SK-N-SH (cell line): Measurements from ENCODE around the gene TNFRSF14. TPM values are rescaled to one million over a fixed set of nuclear protein-coding genes. Genes with fewer than 3 reads are reported as not detected.

Experiments used
- CTCF ChIA-PET: fragments of 300-600, 350-600 bp; formaldehyde crosslinking; extraction: SDS; loops from one replicate; lab custom pipeline; 2021; lab: Yijun Ruan, JAX
- POLR2A ChIA-PET: fragments of 350-600 bp; sonication (Branson Sonifier 250); formaldehyde crosslinking; extraction: SDS; loops from one replicate; lab custom pipeline; 2020; ENCODE audit warnings: antibody characterized with exemption, inconsistent platforms; lab: Yijun Ruan, JAX
- DNase-seq: peaks from one replicate; pipeline ENCODE4 v3.0.0; 2012
- H2AFZ ChIP-seq: fragments of 200-600 bp; sonication (generic); 2 replicates; pipeline ENCODE4 v1.8.1; 2016; ENCODE audit warnings: antibody characterized with exemption, mild to moderate bottlenecking, low read depth
- H3F3A ChIP-seq: fragments of 200-600 bp; sonication (generic); replicated peaks from 2 replicates; pipeline ENCODE3; 2016; ENCODE audit warnings: antibody characterized with exemption, mild to moderate bottlenecking; ENCODE audit not compliant: insufficient read depth
- H3K27ac ChIP-seq, 2 experiments: fragments of 200-500 bp in 1 of 2; fragments of 200-600 bp in 1 of 2; sonication (Bioruptor generic) in 1 of 2; sonication (generic), shearing (Covaris generic) in 1 of 2; 2 replicates each; pipeline versions ENCODE4 v1.5.1 to v1.6.1; 2014 to 2016; ENCODE audit warnings: low read depth in 2 of 2, inconsistent platforms in 1 of 2, low read length in 1 of 2, mild to moderate bottlenecking in 1 of 2, mixed read lengths in 1 of 2
- H3K27me3 ChIP-seq: fragments of 200-600 bp; sonication (generic), shearing (Covaris generic); 2 replicates; pipeline ENCODE4 v1.6.1; 2016; ENCODE audit warnings: mixed run types; ENCODE audit not compliant: insufficient read depth
- H3K36me3 ChIP-seq, 2 experiments: fragments of 200-500 bp in 1 of 2; fragments of 200-600 bp in 1 of 2; sonication (Bioruptor generic) in 1 of 2; sonication (generic) in 1 of 2; replicated peaks in 1 of 2; 2 replicates each; pipeline versions ENCODE3 to v1.5.1; 2014 to 2016; ENCODE audit warnings: low read length in 1 of 2, mild to moderate bottlenecking in 1 of 2; ENCODE audit not compliant: insufficient read depth in 2 of 2, control insufficient read depth in 1 of 2
- H3K4me1 ChIP-seq, 2 experiments: fragments of 200-500 bp in 1 of 2; fragments of 200-600 bp in 1 of 2; sonication (Bioruptor generic) in 1 of 2; sonication (generic), shearing (Covaris generic) in 1 of 2; 2 replicates each; pipeline versions ENCODE4 v1.5.1 to v1.6.1; 2014 to 2016; ENCODE audit warnings: low read depth in 1 of 2, low read length in 1 of 2, mixed run types in 1 of 2; ENCODE audit not compliant: insufficient read depth in 2 of 2, control insufficient read depth in 1 of 2
- H3K4me2 ChIP-seq: fragments of 200-600 bp; sonication (generic), shearing (Covaris generic); 2 replicates; pipeline ENCODE4 v1.6.1; 2017; ENCODE audit warnings: mixed run types
- H3K4me3 ChIP-seq, 2 experiments: fragments of 200-500 bp in 1 of 2; fragments of 200-600 bp in 1 of 2; sonication (Bioruptor generic) in 1 of 2; sonication (generic), shearing (Covaris generic) in 1 of 2; 2 replicates each; pipeline versions ENCODE4 v1.5.1 to v1.8.1; 2014 to 2016; ENCODE audit warnings: low read depth in 2 of 2, inconsistent platforms in 1 of 2, low read length in 1 of 2, mild to moderate bottlenecking in 1 of 2, mixed read lengths in 1 of 2, moderate library complexity in 1 of 2
- H3K79me2 ChIP-seq: fragments of 200-600 bp; sonication (generic); 2 replicates; pipeline ENCODE4 v1.8.1; 2017; ENCODE audit warnings: mild to moderate bottlenecking; ENCODE audit not compliant: insufficient read depth
- H3K9ac ChIP-seq: fragments of 200-600 bp; sonication (generic); 2 replicates; pipeline ENCODE4 v1.6.1; 2017; ENCODE audit warnings: mixed run types
- H3K9me2 ChIP-seq: fragments of 200-600 bp; sonication (generic); 2 replicates; pipeline ENCODE4 v1.6.1; 2017; ENCODE audit warnings: mixed run types
- H3K9me3 ChIP-seq: fragments of 200-600 bp; sonication (generic); 2 replicates; pipeline ENCODE4 v1.6.1; 2017; ENCODE audit warnings: mixed run types, mild to moderate bottlenecking, moderate library complexity
- H4K20me1 ChIP-seq: fragments of 200-600 bp; sonication (generic); 2 replicates; pipeline ENCODE4 v1.6.1; 2017; ENCODE audit warnings: mild to moderate bottlenecking, mixed run types; ENCODE audit not compliant: insufficient read depth
- CTCF ChIP-seq: fragments of 200-600 bp; sonication (generic); IDR thresholded peaks from 2 replicates; pipeline ENCODE4 v1.6.1; 2017; ENCODE audit warnings: antibody characterized with exemption, mild to moderate bottlenecking, moderate library complexity
- ELF1 ChIP-seq: IDR thresholded peaks from 2 replicates; pipeline ENCODE4 v1.4.0; 2012
- FOSL2 ChIP-seq: IDR thresholded peaks from 2 replicates; pipeline ENCODE4 v1.4.0; 2012; ENCODE audit warnings: low read depth, mild to moderate bottlenecking, moderate library complexity, borderline replicate concordance
- FOXJ3 ChIP-seq: sonication (generic); formaldehyde crosslinking; IDR thresholded peaks from 2 replicates; pipeline ENCODE4 v1.5.1; 2020; ENCODE audit warnings: mild to moderate bottlenecking, missing genetic modification reagents
- MAX ChIP-seq: IDR thresholded peaks from 2 replicates; pipeline ENCODE4 v1.4.0; 2012; ENCODE audit warnings: low read depth
- MEF2A ChIP-seq: IDR thresholded peaks from 2 replicates; pipeline ENCODE4 v1.4.0; 2012; ENCODE audit warnings: low read depth, borderline replicate concordance
- MXI1 ChIP-seq: IDR thresholded peaks from 2 replicates; pipeline ENCODE4 v1.6.1; 2012; ENCODE audit warnings: mild to moderate bottlenecking, low read depth, low read length, improper control_type of control experiment
- NFIC ChIP-seq: IDR thresholded peaks from 2 replicates; pipeline ENCODE4 v1.4.0; 2012; ENCODE audit warnings: borderline replicate concordance
- NRF1 ChIP-seq: IDR thresholded peaks from 2 replicates; pipeline ENCODE4 v1.6.1; 2012; ENCODE audit warnings: low read depth, mild to moderate bottlenecking, low read length
- POLR2AphosphoS5 ChIP-seq: IDR thresholded peaks from 2 replicates; pipeline ENCODE4 v1.6.1; 2012; ENCODE audit warnings: low read depth, low read length
- REST ChIP-seq: IDR thresholded peaks from 2 replicates; pipeline ENCODE4 v1.6.1; 2012; ENCODE audit warnings: mild to moderate bottlenecking, low read depth, low read length, moderate library complexity
- RXRA ChIP-seq: IDR thresholded peaks from 2 replicates; pipeline ENCODE4 v1.4.0; 2012; ENCODE audit warnings: low read depth, mild to moderate bottlenecking, borderline replicate concordance
- SMC3 ChIP-seq: IDR thresholded peaks from 2 replicates; pipeline ENCODE4 v1.6.1; 2012; ENCODE audit warnings: low read depth, low read length, improper control_type of control experiment
- TAF1 ChIP-seq: IDR thresholded peaks from 2 replicates; pipeline ENCODE4 v1.6.1; 2012; ENCODE audit warnings: low read depth, mild to moderate bottlenecking, low read length, moderate library complexity, borderline replicate concordance
- TCF12 ChIP-seq: IDR thresholded peaks from 2 replicates; pipeline ENCODE4 v1.4.0; 2012
- USF2 ChIP-seq: fragments of 150-350 bp; IDR thresholded peaks from 2 replicates; pipeline ENCODE4 v1.6.1; 2017; ENCODE audit warnings: antibody characterized with exemption, low read length, low read depth, borderline replicate concordance
- YY1 ChIP-seq: IDR thresholded peaks from 2 replicates; pipeline ENCODE4 v1.4.0; 2012; ENCODE audit warnings: low read depth, mild to moderate bottlenecking
- WGBS: methylation state at CpG from one replicate; pipeline ENCODE4 v1.1.6; 2017; ENCODE audit warnings: low lambda C conversion rate; 5-methylcytosine and 5-hydroxymethylcytosine counted together
- polyA plus RNA-seq, 3 experiments: library from polyadenylated mRNA; depleted of rRNA; stranded (reverse); fragments of >200 nt; gene quantifications; 2 replicates each; pipeline ENCODE4 v1.2.3, GENCODE V29; 2012
- TF ChIP-seq, protein P1 (sequence below): IDR thresholded peaks from 2 replicates; pipeline ENCODE4; 2012
- TF ChIP-seq, protein P2 (sequence below): fragments of 150-350 bp; IDR thresholded peaks from 2 replicates; pipeline ENCODE4 v1.6.1; 2016; ENCODE audit warnings: mild to moderate bottlenecking, low read depth, low read length

The TNFRSF14 gene
- polyA plus RNA-seq, 1 of the 3 experiments (the other 2 are of a cell fraction) = 0.28 TPM

- ChIA-PET POLR2A (interaction anchor here (0.6 to 1.7 kb wide), 6 partner anchors 24 to 195 kb away, joined by 3 to 5 read pairs (median 4); partner anchors contain the start of gene RER1), CTCF (interaction anchor here (0.9 to 3.0 kb wide), 7 partner anchors 38 to 392 kb away, joined by 3 to 13 read pairs (median 3); partner anchors contain the start of gene FAAP20)
- Histone ChIP-seq H3K9ac (peak within 1 kb of the TSS; percentile 77), H3K4me3 (peak within 1 kb of the TSS; percentile 70 to 86), H3K36me3 (peaks cover 0 to 5% of the 10 kb centered on the region in 2 experiments), H3K27me3 (no peaks in the 10 kb centered on the region), H3F3A (peaks cover 6% of the 10 kb centered on the region), H3K4me1 (peaks cover 0 to 29% of the 10 kb centered on the region in 2 experiments; a peak in 1 of 4 replicates), H3K79me2 (peaks cover 6% of the 10 kb centered on the region; the same call in 1 of the 2 replicates), H3K4me2 (peak within 1 kb of the TSS; percentile 96), H3K27ac (peak within 1 kb of the TSS; percentile 45 to 91), H3K9me2 (no peaks in the 10 kb centered on the region), H4K20me1 (no peaks in the 10 kb centered on the region), H2AFZ (peak within 1 kb of the TSS; percentile 63), H3K9me3 (no peaks in the 10 kb centered on the region)
- TF ChIP-seq, protein P1, sequence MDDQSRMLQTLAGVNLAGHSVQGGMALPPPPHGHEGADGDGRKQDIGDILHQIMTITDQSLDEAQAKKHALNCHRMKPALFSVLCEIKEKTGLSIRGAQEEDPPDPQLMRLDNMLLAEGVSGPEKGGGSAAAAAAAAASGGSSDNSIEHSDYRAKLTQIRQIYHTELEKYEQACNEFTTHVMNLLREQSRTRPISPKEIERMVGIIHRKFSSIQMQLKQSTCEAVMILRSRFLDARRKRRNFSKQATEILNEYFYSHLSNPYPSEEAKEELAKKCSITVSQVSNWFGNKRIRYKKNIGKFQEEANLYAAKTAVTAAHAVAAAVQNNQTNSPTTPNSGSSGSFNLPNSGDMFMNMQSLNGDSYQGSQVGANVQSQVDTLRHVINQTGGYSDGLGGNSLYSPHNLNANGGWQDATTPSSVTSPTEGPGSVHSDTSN = no peak
- TF ChIP-seq ELF1 = no peak
- no peak for TF ChIP-seq NFIC
- peak; percentile 73; the same call in 1 of the 2 replicates for TF ChIP-seq MXI1
- no peak for TF ChIP-seq TCF12
- TF ChIP-seq RXRA = no peak
- TF ChIP-seq FOSL2 = no peak
- TF ChIP-seq FOXJ3 (CRISPR knock-in tag) = peak; percentile 35; the same call in 1 of the 2 replicates
- TF ChIP-seq REST = peak; percentile 75; the same call in 1 of the 2 replicates
- TF ChIP-seq MEF2A = no peak
- no peak for TF ChIP-seq CTCF
- TF ChIP-seq USF2 = no peak
- TF ChIP-seq YY1 = peak; percentile 57; the same call in 1 of the 2 replicates
- TF ChIP-seq POLR2AphosphoS5 = 0 out of 2 replicates have a peak, but pooled peaks have one; percentile 36
- peak; percentile 56 for TF ChIP-seq MAX
- TF ChIP-seq, protein P2, sequence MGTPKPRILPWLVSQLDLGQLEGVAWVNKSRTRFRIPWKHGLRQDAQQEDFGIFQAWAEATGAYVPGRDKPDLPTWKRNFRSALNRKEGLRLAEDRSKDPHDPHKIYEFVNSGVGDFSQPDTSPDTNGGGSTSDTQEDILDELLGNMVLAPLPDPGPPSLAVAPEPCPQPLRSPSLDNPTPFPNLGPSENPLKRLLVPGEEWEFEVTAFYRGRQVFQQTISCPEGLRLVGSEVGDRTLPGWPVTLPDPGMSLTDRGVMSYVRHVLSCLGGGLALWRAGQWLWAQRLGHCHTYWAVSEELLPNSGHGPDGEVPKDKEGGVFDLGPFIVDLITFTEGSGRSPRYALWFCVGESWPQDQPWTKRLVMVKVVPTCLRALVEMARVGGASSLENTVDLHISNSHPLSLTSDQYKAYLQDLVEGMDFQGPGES = no peak
- peak; percentile 33; the same call in 1 of the 2 replicates for TF ChIP-seq TAF1
- no peak for TF ChIP-seq SMC3
- TF ChIP-seq NRF1 = peak; percentile 66
- WGBS = 1% methylated on average over 37 of the region's 107 CpGs
- DNase-seq = peak; percentile 99
Observed at GRCh38 chr1:2586154-2587070, 30.2 kb downstream of the TNFRSF14 start, which contains the start of gene PRXL2B. PRXL2B (plus strand) TSS chr1:2586777; CDS start chr1:2586886, 109 bp downstream.
